ENCODE data around the gene WBP4. TPM values are rescaled to one million over a fixed set of nuclear protein-coding genes. Genes with fewer than 3 reads are reported as not detected.
A peak's percentile ranks its signal among the peaks of the same experiment; 100 is the strongest.

Gene WBP4
- total and polyA plus RNA-seq, 2 of the 13 experiments (the other 11 are each of a cell fraction or from before 2014, with no cell fraction given) = 6.7 to 11.7 TPM

DNA sequence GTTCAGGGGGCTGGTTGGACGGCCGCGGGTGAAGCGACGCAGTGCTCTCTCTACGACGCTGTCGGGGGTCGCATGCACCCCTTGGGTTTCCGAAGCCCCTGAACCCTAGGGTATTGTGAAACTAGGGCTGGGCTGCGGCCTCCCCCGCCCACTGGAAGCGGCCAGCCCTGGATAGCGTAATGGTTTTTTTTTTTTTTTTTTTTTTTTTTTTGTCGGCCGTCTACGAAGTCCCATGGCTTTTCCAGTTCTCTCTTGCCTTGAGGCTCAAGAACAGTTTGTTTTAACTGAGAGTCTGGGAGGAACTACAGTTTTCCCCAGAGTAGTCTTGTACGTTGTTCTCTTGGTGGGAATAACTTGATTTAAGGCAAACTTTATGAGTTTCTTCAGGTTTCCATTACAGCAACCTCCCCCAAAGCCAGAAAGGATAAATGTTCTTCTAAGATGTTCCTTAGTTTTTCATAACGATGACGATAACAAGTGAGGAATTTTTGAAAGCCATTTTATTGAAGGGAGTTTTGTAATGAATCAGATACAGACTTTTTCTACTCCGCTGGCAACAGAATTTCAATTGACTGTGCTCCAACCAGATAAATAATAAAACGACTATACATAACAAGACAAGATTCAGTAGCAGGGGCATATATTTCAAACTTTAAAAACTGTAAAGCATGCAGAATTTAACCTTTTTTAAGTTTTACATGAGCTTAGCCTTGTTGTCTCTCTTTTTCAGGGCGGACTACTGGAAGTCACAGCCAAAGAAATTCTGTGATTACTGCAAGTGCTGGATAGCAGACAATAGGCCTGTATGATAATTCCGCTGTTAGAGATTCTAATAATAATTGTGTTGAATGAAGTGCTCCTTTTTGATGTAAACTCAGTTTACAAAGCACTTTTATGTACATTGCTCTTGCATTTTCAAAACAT lies 867 bp downstream of the WBP4 start (continued):
- TF ChIP-seq, protein P1, sequence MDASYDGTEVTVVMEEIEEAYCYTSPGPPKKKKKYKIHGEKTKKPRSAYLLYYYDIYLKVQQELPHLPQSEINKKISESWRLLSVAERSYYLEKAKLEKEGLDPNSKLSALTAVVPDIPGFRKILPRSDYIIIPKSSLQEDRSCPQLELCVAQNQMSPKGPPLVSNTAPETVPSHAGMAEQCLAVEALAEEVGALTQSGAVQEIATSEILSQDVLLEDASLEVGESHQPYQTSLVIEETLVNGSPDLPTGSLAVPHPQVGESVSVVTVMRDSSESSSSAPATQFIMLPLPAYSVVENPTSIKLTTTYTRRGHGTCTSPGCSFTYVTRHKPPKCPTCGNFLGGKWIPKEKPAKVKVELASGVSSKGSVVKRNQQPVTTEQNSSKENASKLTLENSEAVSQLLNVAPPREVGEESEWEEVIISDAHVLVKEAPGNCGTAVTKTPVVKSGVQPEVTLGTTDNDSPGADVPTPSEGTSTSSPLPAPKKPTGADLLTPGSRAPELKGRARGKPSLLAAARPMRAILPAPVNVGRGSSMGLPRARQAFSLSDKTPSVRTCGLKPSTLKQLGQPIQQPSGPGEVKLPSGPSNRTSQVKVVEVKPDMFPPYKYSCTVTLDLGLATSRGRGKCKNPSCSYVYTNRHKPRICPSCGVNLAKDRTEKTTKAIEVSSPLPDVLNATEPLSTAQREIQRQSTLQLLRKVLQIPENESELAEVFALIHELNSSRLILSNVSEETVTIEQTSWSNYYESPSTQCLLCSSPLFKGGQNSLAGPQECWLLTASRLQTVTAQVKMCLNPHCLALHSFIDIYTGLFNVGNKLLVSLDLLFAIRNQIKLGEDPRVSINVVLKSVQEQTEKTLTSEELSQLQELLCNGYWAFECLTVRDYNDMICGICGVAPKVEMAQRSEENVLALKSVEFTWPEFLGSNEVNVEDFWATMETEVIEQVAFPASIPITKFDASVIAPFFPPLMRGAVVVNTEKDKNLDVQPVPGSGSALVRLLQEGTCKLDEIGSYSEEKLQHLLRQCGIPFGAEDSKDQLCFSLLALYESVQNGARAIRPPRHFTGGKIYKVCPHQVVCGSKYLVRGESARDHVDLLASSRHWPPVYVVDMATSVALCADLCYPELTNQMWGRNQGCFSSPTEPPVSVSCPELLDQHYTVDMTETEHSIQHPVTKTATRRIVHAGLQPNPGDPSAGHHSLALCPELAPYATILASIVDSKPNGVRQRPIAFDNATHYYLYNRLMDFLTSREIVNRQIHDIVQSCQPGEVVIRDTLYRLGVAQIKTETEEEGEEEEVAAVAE (CRISPR knock-in tag; IDR thresholded peaks at IDR 0.05; ENCODE audit: borderline replicate concordance) = no peak
- TF ChIP-seq, protein P2, sequence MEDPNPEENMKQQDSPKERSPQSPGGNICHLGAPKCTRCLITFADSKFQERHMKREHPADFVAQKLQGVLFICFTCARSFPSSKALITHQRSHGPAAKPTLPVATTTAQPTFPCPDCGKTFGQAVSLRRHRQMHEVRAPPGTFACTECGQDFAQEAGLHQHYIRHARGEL (CRISPR knock-in tag; IDR thresholded peaks at IDR 0.05) = no peak
- TF ChIP-seq TBL1XR1 (IDR thresholded peaks at IDR 0.05; ENCODE audit: borderline replicate concordance, low read length, partially characterized antibody) = peak; percentile 10
- TF ChIP-seq, protein P3, sequence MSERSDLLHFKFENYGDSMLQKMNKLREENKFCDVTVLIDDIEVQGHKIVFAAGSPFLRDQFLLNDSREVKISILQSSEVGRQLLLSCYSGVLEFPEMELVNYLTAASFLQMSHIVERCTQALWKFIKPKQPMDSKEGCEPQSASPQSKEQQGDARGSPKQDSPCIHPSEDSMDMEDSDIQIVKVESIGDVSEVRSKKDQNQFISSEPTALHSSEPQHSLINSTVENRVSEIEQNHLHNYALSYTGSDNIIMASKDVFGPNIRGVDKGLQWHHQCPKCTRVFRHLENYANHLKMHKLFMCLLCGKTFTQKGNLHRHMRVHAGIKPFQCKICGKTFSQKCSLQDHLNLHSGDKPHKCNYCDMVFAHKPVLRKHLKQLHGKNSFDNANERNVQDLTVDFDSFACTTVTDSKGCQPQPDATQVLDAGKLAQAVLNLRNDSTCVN (CRISPR knock-in tag; IDR thresholded peaks at IDR 0.05; ENCODE audit: borderline replicate concordance) = no peak
- no peak for TF ChIP-seq PHF5A (CRISPR knock-in tag; IDR thresholded peaks at IDR 0.05; ENCODE audit: low read depth, unreplicated experiment)
- TF ChIP-seq, protein P4, sequence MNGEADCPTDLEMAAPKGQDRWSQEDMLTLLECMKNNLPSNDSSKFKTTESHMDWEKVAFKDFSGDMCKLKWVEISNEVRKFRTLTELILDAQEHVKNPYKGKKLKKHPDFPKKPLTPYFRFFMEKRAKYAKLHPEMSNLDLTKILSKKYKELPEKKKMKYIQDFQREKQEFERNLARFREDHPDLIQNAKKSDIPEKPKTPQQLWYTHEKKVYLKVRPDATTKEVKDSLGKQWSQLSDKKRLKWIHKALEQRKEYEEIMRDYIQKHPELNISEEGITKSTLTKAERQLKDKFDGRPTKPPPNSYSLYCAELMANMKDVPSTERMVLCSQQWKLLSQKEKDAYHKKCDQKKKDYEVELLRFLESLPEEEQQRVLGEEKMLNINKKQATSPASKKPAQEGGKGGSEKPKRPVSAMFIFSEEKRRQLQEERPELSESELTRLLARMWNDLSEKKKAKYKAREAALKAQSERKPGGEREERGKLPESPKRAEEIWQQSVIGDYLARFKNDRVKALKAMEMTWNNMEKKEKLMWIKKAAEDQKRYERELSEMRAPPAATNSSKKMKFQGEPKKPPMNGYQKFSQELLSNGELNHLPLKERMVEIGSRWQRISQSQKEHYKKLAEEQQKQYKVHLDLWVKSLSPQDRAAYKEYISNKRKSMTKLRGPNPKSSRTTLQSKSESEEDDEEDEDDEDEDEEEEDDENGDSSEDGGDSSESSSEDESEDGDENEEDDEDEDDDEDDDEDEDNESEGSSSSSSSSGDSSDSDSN (CRISPR knock-in tag; IDR thresholded peaks at IDR 0.05) = no peak
- TF ChIP-seq, protein P5, sequence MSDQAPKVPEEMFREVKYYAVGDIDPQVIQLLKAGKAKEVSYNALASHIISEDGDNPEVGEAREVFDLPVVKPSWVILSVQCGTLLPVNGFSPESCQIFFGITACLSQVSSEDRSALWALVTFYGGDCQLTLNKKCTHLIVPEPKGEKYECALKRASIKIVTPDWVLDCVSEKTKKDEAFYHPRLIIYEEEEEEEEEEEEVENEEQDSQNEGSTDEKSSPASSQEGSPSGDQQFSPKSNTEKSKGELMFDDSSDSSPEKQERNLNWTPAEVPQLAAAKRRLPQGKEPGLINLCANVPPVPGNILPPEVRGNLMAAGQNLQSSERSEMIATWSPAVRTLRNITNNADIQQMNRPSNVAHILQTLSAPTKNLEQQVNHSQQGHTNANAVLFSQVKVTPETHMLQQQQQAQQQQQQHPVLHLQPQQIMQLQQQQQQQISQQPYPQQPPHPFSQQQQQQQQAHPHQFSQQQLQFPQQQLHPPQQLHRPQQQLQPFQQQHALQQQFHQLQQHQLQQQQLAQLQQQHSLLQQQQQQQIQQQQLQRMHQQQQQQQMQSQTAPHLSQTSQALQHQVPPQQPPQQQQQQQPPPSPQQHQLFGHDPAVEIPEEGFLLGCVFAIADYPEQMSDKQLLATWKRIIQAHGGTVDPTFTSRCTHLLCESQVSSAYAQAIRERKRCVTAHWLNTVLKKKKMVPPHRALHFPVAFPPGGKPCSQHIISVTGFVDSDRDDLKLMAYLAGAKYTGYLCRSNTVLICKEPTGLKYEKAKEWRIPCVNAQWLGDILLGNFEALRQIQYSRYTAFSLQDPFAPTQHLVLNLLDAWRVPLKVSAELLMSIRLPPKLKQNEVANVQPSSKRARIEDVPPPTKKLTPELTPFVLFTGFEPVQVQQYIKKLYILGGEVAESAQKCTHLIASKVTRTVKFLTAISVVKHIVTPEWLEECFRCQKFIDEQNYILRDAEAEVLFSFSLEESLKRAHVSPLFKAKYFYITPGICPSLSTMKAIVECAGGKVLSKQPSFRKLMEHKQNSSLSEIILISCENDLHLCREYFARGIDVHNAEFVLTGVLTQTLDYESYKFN (CRISPR knock-in tag; conservative IDR thresholded peaks at IDR 0.05) = no peak
- TF ChIP-seq, protein P6, sequence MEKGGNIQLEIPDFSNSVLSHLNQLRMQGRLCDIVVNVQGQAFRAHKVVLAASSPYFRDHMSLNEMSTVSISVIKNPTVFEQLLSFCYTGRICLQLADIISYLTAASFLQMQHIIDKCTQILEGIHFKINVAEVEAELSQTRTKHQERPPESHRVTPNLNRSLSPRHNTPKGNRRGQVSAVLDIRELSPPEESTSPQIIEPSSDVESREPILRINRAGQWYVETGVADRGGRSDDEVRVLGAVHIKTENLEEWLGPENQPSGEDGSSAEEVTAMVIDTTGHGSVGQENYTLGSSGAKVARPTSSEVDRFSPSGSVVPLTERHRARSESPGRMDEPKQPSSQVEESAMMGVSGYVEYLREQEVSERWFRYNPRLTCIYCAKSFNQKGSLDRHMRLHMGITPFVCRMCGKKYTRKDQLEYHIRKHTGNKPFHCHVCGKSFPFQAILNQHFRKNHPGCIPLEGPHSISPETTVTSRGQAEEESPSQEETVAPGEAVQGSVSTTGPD (CRISPR knock-in tag; IDR thresholded peaks at IDR 0.05) = no peak
- TF ChIP-seq, protein P7, sequence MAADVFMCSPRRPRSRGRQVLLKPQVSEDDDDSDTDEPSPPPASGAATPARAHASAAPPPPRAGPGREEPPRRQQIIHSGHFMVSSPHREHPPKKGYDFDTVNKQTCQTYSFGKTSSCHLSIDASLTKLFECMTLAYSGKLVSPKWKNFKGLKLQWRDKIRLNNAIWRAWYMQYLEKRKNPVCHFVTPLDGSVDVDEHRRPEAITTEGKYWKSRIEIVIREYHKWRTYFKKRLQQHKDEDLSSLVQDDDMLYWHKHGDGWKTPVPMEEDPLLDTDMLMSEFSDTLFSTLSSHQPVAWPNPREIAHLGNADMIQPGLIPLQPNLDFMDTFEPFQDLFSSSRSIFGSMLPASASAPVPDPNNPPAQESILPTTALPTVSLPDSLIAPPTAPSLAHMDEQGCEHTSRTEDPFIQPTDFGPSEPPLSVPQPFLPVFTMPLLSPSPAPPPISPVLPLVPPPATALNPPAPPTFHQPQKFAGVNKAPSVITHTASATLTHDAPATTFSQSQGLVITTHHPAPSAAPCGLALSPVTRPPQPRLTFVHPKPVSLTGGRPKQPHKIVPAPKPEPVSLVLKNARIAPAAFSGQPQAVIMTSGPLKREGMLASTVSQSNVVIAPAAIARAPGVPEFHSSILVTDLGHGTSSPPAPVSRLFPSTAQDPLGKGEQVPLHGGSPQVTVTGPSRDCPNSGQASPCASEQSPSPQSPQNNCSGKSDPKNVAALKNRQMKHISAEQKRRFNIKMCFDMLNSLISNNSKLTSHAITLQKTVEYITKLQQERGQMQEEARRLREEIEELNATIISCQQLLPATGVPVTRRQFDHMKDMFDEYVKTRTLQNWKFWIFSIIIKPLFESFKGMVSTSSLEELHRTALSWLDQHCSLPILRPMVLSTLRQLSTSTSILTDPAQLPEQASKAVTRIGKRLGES (CRISPR knock-in tag; IDR thresholded peaks at IDR 0.05; ENCODE audit: borderline replicate concordance) = no peak

All from HepG2 (cell line).